ENCODE data around the gene CMKLR1. TPM values are rescaled to one million over a fixed set of nuclear protein-coding genes. Genes with fewer than 3 reads are reported as not detected.

The CMKLR1 gene
- polyA plus RNA-seq, 4 donors = 4.3 to 5.4 (median 4.9) TPM

DNA sequence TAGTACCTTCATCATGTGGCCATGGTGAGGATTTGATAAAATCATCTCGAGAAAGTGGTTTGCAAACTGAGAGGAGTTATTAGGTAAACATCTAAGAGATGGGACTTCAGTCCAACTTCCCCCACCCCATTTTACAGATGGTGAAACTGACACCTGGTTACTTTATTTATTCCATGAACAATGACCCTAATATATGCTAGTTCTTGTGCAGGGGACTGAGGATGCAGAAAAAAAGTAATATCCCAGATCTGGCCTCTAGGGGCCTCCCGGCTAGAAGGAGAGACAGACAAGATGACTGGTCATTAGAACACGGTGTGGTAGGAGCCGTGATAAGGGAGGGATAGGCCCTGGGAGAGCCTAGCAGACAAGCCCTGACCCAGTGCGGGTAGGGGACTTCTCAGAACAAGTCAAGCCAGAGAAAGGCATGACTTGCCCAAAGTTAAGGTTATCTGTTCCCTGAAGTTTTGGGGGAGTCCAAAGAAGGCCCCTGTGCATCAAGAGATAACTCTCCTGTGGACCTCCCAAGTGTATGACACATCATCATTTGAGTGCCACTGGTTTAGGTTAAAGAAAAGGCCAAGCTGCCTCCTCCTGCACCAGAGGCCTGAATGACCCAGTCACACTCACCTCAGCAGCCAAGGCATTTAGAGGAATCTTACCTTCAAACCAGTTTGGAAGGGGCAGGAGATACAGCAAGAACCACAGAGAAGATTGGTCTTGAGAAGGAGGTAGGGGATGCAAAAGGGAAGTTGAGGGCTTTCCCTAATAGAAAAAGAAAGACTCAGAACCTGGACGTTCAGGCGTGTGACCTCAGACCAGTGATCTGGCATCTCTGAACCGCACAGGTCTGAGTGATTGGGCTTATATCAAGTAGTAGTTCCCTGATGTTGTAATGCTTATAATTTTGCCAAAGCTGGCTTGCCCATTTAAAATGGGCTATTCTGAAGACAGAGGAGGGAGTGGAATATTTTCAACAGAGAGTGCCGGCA lies 1.6 kb downstream of the CMKLR1 start:
- DNase-seq (ENCODE audit: low read depth in 4 of 4, low spot score in 3 of 4) = no peak

- no peak for DNase-seq (ENCODE audit: low read depth in 4 of 4, low spot score in 3 of 4)
These were observed 3.6 kb downstream of the CMKLR1 start for GRCh38 chr12:108335349-108336119.

GRCh38 chr12:108333898-108334699 lies 5.0 kb downstream of the CMKLR1 start:
- DNase-seq (ENCODE audit: low read depth in 4 of 4, low spot score in 3 of 4) = no peak

DNA sequence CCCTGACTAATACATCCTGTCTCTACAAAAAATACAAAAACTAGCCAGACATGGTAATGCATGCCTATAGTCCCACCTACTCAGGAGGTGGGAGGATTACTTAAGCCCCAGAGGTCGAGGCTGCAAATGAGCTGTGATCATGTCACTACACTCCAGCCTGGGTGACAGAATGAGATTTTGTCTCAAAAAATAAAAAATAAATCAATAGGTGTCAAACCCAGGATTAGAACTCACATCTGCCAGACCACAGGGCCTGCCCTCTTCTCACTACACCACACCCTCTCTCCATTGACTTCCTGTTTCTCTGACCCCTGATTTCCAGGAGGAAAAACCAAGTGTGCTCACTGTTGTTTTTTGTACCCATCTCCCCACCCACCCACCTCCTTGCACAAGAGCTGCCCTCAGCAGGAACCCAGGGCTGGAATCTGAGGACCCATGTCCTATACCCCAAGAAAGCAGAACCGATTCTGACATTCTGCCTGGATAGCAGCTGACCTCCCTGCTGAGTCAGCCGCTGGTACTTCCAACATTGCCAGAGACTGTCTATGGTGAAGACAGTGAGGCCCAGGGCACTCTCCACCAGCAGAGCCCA lies 6.2 kb downstream of the CMKLR1 start:
- DNase-seq (ENCODE audit: low read depth in 4 of 4, low spot score in 3 of 4) = no peak

DNA sequence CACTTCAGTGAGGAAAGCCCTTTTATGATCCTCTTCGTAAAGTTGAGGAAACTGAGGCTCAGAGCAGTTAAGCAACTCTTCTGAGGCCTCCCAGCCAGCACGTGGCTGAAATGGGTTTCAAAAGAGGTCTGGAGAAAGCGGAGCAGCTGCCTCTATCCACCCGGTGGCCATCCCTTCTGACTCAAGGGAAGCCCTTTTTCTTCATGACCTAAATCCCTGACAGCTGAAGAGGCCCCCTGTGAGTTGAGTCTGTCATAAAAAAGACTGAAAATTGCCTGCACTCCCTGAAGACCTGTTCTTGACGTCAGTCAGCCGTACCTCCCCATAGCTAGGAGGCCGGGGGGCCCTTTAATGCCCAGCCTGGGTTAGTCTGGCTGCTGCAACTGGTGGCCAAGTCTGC lies 10.7 kb downstream of the CMKLR1 start:
- DNase-seq (ENCODE audit: low read depth in 4 of 4, low spot score in 3 of 4) = no peak

GRCh38 chr12:108327621-108328344 lies 11.3 kb downstream of the CMKLR1 start:
- no peak for DNase-seq (ENCODE audit: low read depth in 4 of 4, low spot score in 3 of 4)

GRCh38 chr12:108326254-108326750 lies 12.8 kb downstream of the CMKLR1 start:
- DNase-seq (ENCODE audit: low read depth in 4 of 4, low spot score in 3 of 4) = no peak

GRCh38 chr12:108325549-108325948 lies 13.6 kb downstream of the CMKLR1 start:
- no peak for DNase-seq (ENCODE audit: low read depth in 4 of 4, low spot score in 3 of 4)

DNA sequence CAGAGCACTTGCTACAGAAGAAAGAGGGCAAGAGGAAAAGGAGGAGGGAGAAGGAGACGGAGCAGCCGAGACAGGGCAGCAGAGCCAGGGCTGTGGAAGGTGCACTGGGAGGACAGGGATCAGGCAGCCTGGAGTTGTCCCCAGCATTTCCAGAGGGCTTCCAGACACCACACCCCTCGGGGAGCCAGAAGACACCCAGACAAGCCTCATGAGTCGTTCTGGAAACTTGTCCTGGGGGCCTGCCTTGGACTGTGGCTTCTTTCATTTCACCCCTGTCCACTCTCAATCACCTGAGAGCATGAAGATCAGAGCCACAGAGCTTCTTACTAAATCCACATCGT lies 14.1 kb downstream of the CMKLR1 start:
- no peak for DNase-seq (ENCODE audit: low read depth in 4 of 4, low spot score in 3 of 4)

DNA sequence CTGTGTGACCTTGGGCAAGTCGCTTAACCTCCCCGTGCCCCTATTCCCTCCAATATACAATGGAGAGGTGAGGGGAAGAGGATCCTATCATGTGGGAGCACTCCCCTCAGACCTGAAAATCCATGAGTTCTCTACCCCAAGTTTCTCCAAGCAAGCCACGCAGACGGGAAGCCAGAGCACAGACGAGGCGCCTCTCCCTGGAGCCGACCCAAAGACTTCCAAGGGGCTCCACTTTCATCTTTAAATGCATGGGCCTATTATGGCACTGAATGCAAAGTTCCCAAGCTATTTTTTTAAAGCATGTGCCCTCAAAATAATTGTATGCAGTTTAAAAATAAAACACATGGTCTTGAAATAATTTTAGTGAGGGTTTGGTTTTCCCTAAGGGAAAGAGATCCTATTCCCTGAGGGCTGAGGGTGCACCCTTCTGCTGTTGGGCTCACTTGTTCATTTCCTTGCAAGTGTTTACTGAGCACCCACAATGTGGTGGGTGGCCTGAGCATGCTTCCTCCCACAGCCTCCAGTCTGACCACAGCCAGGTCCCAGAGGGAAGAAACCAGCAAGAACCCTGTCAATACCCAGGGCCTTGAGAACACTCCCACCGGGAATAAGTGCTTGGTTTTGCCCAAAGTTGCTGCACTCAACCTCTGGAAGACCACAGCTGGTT lies 14.6 kb downstream of the CMKLR1 start:
- no peak for DNase-seq (ENCODE audit: low read depth in 4 of 4, low spot score in 3 of 4)

GRCh38 chr12:108323581-108323980 lies 15.5 kb downstream of the CMKLR1 start:
- no peak for DNase-seq (ENCODE audit: low read depth in 4 of 4, low spot score in 3 of 4)

- no peak for DNase-seq (ENCODE audit: low read depth in 4 of 4, low spot score in 3 of 4)
These were observed 16.1 kb downstream of the CMKLR1 start for GRCh38 chr12:108322998-108323397.

GRCh38 chr12:108321688-108322087 lies 17.4 kb downstream of the CMKLR1 start:
- DNase-seq (ENCODE audit: low read depth in 4 of 4, low spot score in 3 of 4) = no peak

- DNase-seq (ENCODE audit: low read depth in 4 of 4, low spot score in 3 of 4) = no peak
These were observed 18.4 kb downstream of the CMKLR1 start for GRCh38 chr12:108320507-108321293.

- DNase-seq (ENCODE audit: low read depth in 4 of 4, low spot score in 3 of 4) = no peak
These were observed 19.6 kb downstream of the CMKLR1 start for GRCh38 chr12:108319277-108320234.

- no peak for DNase-seq (ENCODE audit: low read depth in 4 of 4, low spot score in 3 of 4)
These were observed 20.4 kb downstream of the CMKLR1 start for GRCh38 chr12:108318472-108319275.

All from right renal pelvis (tissue), 4 donors.